Neural crest cell (in vitro differentiated cells): ENCODE data around the gene SEMA3C. TPM values are rescaled to one million over a fixed set of nuclear protein-coding genes. Genes with fewer than 3 reads are reported as not detected.

Experiments used
- DNase-seq: peaks from one replicate; pipeline ENCODE4 v3.0.0; 2021; ENCODE audit warnings: low read depth, mixed read lengths, low spot score
- H3K27ac Mint-ChIP-seq: one replicate; pipeline ENCODE4 v1.8.0; 2021; ENCODE audit warnings: mild to moderate bottlenecking, mixed read lengths; ENCODE audit not compliant: unreplicated experiment
- H3K27me3 Mint-ChIP-seq: 2 replicates; pipeline ENCODE4 v1.8.0; 2021; ENCODE audit warnings: low read depth, mild to moderate bottlenecking, mixed read lengths
- H3K36me3 Mint-ChIP-seq: 2 replicates; pipeline ENCODE4 v1.8.0; 2021; ENCODE audit warnings: low read depth, mild to moderate bottlenecking, mixed read lengths
- H3K4me1 Mint-ChIP-seq: 2 replicates; pipeline ENCODE4 v1.8.0; 2021; ENCODE audit warnings: mixed read lengths
- H3K4me3 Mint-ChIP-seq: one replicate; pipeline ENCODE4 v1.8.0; 2021; ENCODE audit warnings: mild to moderate bottlenecking, mixed read lengths
- H3K9me3 Mint-ChIP-seq: 2 replicates; pipeline ENCODE4 v1.8.0; 2021; ENCODE audit warnings: mixed read lengths
- CTCF ChIP-seq: fragments of 200-600 bp; sonication (generic); conservative IDR thresholded peaks from 2 replicates; pipeline ENCODE4 v1.5.0; 2021; ENCODE audit warnings: antibody characterized with exemption, mild to moderate bottlenecking
- total RNA-seq: library from RNA; stranded (reverse); gene quantifications from 2 replicates; pipeline ENCODE4 v1.2.1, GENCODE V29; 2021

SEMA3C gene
- total RNA-seq, 1 donor from 2014 or later: 36.6 TPM

GRCh38 chr7:80734011-80734410 is 184.8 kb downstream of the SEMA3C start:
- Mint-ChIP-seq H3K9me3 (no peaks in the 10 kb centered on the region), H3K4me3 (no peak overlapping the region), H3K27ac (no peak overlapping the region), H3K27me3 (no peaks in the 10 kb centered on the region), H3K36me3 (peaks cover 3% of the 10 kb centered on the region), H3K4me1 (peaks cover 3% of the 10 kb centered on the region)
- TF ChIP-seq CTCF: no peak
- no peak for DNase-seq

GRCh38 chr7:80733333-80733915 is 185.4 kb downstream of the SEMA3C start:
- TF ChIP-seq CTCF: no peak
- Mint-ChIP-seq H3K4me3 (no peak overlapping the region), H3K27me3 (no peaks in the 10 kb centered on the region), H3K27ac (no peak overlapping the region), H3K4me1 (peaks cover 3% of the 10 kb centered on the region), H3K9me3 (no peaks in the 10 kb centered on the region), H3K36me3 (peaks cover 3% of the 10 kb centered on the region)
- no peak for DNase-seq

- TF ChIP-seq CTCF: peak; percentile 44
- Mint-ChIP-seq H3K27ac (no peak overlapping the region), H3K9me3 (no peaks in the 10 kb centered on the region), H3K4me3 (no peak overlapping the region), H3K36me3 (peaks cover 3% of the 10 kb centered on the region), H3K27me3 (no peaks in the 10 kb centered on the region), H3K4me1 (peaks cover 3% of the 10 kb centered on the region)
- no peak for DNase-seq
Measured at GRCh38 chr7:80732630-80733029, 186.2 kb downstream of the SEMA3C start.

GRCh38 chr7:80731281-80731680 is 187.6 kb downstream of the SEMA3C start:
- no peak overlapping the region for H3K4me3 Mint-ChIP-seq
- H3K27ac Mint-ChIP-seq: no peak overlapping the region
- H3K36me3 Mint-ChIP-seq: peaks cover 3% of the 10 kb centered on the region
- peaks cover 3% of the 10 kb centered on the region for H3K4me1 Mint-ChIP-seq
- H3K27me3 Mint-ChIP-seq: no peaks in the 10 kb centered on the region
- no peaks in the 10 kb centered on the region for H3K9me3 Mint-ChIP-seq
- no peak for TF ChIP-seq CTCF
- no peak for DNase-seq

GRCh38 chr7:80729591-80730320 is 189.1 kb downstream of the SEMA3C start:
- H3K36me3 Mint-ChIP-seq: peaks cover 3% of the 10 kb centered on the region
- DNase-seq: no peak
- no peak overlapping the region for H3K27ac Mint-ChIP-seq
- H3K4me1 Mint-ChIP-seq: peaks cover 6% of the 10 kb centered on the region
- no peaks in the 10 kb centered on the region for H3K9me3 Mint-ChIP-seq
- no peaks in the 10 kb centered on the region for H3K27me3 Mint-ChIP-seq
- TF ChIP-seq CTCF: no peak
- H3K4me3 Mint-ChIP-seq: no peak overlapping the region
